ENCODE data around the gene ADK.

ADK gene

GRCh38 chr10:74542077-74542476 lies 391.1 kb downstream of the ADK start:
- H3K9ac ChIP-seq (ENCODE audit: low read depth, low read length, poor library complexity, severe bottlenecking): no peak overlapping the region
- TF ChIP-seq CTCF (conservative IDR thresholded peaks at IDR 0.05; ENCODE audit: low read length) (no peak), EZH2phosphoT487 (IDR thresholded peaks at IDR 0.05; ENCODE audit: borderline replicate concordance) (no peak)
- peaks cover 22% of the 10 kb centered on the region for H3K4me1 ChIP-seq (ENCODE audit: insufficient read depth, low read length, poor library complexity, severe bottlenecking)
- H3K36me3 ChIP-seq (ENCODE audit: insufficient read depth, low read length): no peaks in the 10 kb centered on the region
- no peaks in the 10 kb centered on the region for H3K79me2 ChIP-seq (ENCODE audit: insufficient read depth, low read length)
- no peaks in the 10 kb centered on the region for H4K20me1 ChIP-seq (ENCODE audit: insufficient read depth, low read length, poor library complexity, severe bottlenecking)
- H3K9me3 ChIP-seq (ENCODE audit: insufficient read depth, low read depth, low read length): no peaks in the 10 kb centered on the region
- 0 out of 2 replicates have a peak, but pooled peaks cover 3% of the 10 kb centered on the region for H3F3A ChIP-seq (ENCODE audit: low read depth)
- no peak overlapping the region for H3K4me2 ChIP-seq (ENCODE audit: low read depth, low read length, poor library complexity, severe bottlenecking)
- H3K4me3 ChIP-seq (ENCODE audit: low read length, poor library complexity, severe bottlenecking): no peak overlapping the region
- no peaks in the 10 kb centered on the region for H3K9me2 ChIP-seq (replicated peaks; ENCODE audit: low read depth, low read length)
- no peak overlapping the region for H2AFZ ChIP-seq (ENCODE audit: low read length)
- H3K27me3 ChIP-seq (ENCODE audit: insufficient read depth, low read length, poor library complexity, severe bottlenecking): no peaks in the 10 kb centered on the region

GRCh38 chr10:74543276-74543675 lies 392.3 kb downstream of the ADK start:
- no peaks in the 10 kb centered on the region for H3K27me3 ChIP-seq (ENCODE audit: insufficient read depth, low read length, poor library complexity, severe bottlenecking)
- H3K4me2 ChIP-seq (ENCODE audit: low read depth, low read length, poor library complexity, severe bottlenecking): peak overlapping the region; percentile 61
- no peaks in the 10 kb centered on the region for H3K36me3 ChIP-seq (ENCODE audit: insufficient read depth, low read length)
- no peaks in the 10 kb centered on the region for H3K9me2 ChIP-seq (replicated peaks; ENCODE audit: low read depth, low read length)
- H3K4me1 ChIP-seq (ENCODE audit: insufficient read depth, low read length, poor library complexity, severe bottlenecking): peaks cover 20% of the 10 kb centered on the region
- H3K4me3 ChIP-seq (ENCODE audit: low read length, poor library complexity, severe bottlenecking): no peak overlapping the region
- no peaks in the 10 kb centered on the region for H4K20me1 ChIP-seq (ENCODE audit: insufficient read depth, low read length, poor library complexity, severe bottlenecking)
- no peaks in the 10 kb centered on the region for H3K79me2 ChIP-seq (ENCODE audit: insufficient read depth, low read length)
- H3K9ac ChIP-seq (ENCODE audit: low read depth, low read length, poor library complexity, severe bottlenecking): peak overlapping the region; percentile 45
- H2AFZ ChIP-seq (ENCODE audit: low read length): no peak overlapping the region
- TF ChIP-seq CTCF (conservative IDR thresholded peaks at IDR 0.05; ENCODE audit: low read length): no peak
- no peak for TF ChIP-seq EZH2phosphoT487 (IDR thresholded peaks at IDR 0.05; ENCODE audit: borderline replicate concordance)
- H3F3A ChIP-seq (ENCODE audit: low read depth): 0 out of 2 replicates have a peak, but pooled peaks cover 3% of the 10 kb centered on the region
- no peaks in the 10 kb centered on the region for H3K9me3 ChIP-seq (ENCODE audit: insufficient read depth, low read depth, low read length)

- Histone ChIP-seq H3K4me3 (ENCODE audit: low read length, poor library complexity, severe bottlenecking) (peak overlapping the region; percentile 22), H3K9me3 (ENCODE audit: insufficient read depth, low read depth, low read length) (no peaks in the 10 kb centered on the region), H3K27me3 (ENCODE audit: insufficient read depth, low read length, poor library complexity, severe bottlenecking) (no peaks in the 10 kb centered on the region), H2AFZ (ENCODE audit: low read length) (peak overlapping the region; percentile 68; the same call in 1 of the 2 replicates), H3F3A (ENCODE audit: low read depth) (0 out of 2 replicates have a peak, but pooled peaks cover 3% of the 10 kb centered on the region), H3K9ac (ENCODE audit: low read depth, low read length, poor library complexity, severe bottlenecking) (peak overlapping the region; percentile 45), H3K9me2 (replicated peaks; ENCODE audit: low read depth, low read length) (no peaks in the 10 kb centered on the region), H3K4me1 (ENCODE audit: insufficient read depth, low read length, poor library complexity, severe bottlenecking) (peaks cover 16% of the 10 kb centered on the region), H3K79me2 (ENCODE audit: insufficient read depth, low read length) (no peaks in the 10 kb centered on the region), H4K20me1 (ENCODE audit: insufficient read depth, low read length, poor library complexity, severe bottlenecking) (no peaks in the 10 kb centered on the region), H3K36me3 (ENCODE audit: insufficient read depth, low read length) (no peaks in the 10 kb centered on the region), H3K4me2 (ENCODE audit: low read depth, low read length, poor library complexity, severe bottlenecking) (peak overlapping the region; percentile 61)
- TF ChIP-seq EZH2phosphoT487 (IDR thresholded peaks at IDR 0.05; ENCODE audit: borderline replicate concordance) (no peak), CTCF (conservative IDR thresholded peaks at IDR 0.05; ENCODE audit: low read length) (no peak)
Observed at GRCh38 chr10:74544106-74544505, 393.1 kb downstream of the ADK start.

All from Loucy (cell line).